Lower leg skin (tissue), 3 donors: Measurements from ENCODE around the gene NXT2.

Experiments
- CTCF ChIP-seq, 3 donors: fragments of 450-650 bp; IDR thresholded peaks; one replicate each; pipeline ENCODE4 v1.5.1; 2016; ENCODE audit warnings: antibody characterized with exemption in 3 of 3, mild to moderate bottlenecking in 3 of 3, moderate library complexity in 2 of 3
- POLR2A ChIP-seq, 2 donors: fragments of 450-650 bp; IDR thresholded peaks; one replicate each; pipeline ENCODE4 v1.6.1; 2016 to 2017; ENCODE audit warnings: antibody characterized with exemption in 2 of 2, mild to moderate bottlenecking in 1 of 2, moderate library complexity in 1 of 2

GRCh38 chrX:109533005-109533404, 3.6 kb upstream of the NXT2 start:
- TF ChIP-seq POLR2A (IDR thresholded peaks at IDR 0.05) (no peak), CTCF (IDR thresholded peaks at IDR 0.05) (no peak)
